ENCODE data around the gene CNOT2.
A peak's percentile ranks its signal among the peaks of the same experiment; 100 is the strongest.

CNOT2 gene

GRCh38 chr12:70307868-70308267 lies 64.6 kb downstream of the CNOT2 start:
- no peak for DNase-seq

- DNase-seq, result no peak
Measured at GRCh38 chr12:70309348-70309747, 66.1 kb downstream of the CNOT2 start.

- DNase-seq, result no peak
Measured at GRCh38 chr12:70314145-70314544, 70.9 kb downstream of the CNOT2 start.

GRCh38 chr12:70317781-70318180 lies 74.5 kb downstream of the CNOT2 start:
- DNase-seq, result no peak

- no peak for DNase-seq
Measured at GRCh38 chr12:70319605-70320004, 76.4 kb downstream of the CNOT2 start.

GRCh38 chr12:70321191-70321590 lies 78.0 kb downstream of the CNOT2 start:
- no peak for DNase-seq

GRCh38 chr12:70327541-70327940 lies 84.3 kb downstream of the CNOT2 start:
- no peak for DNase-seq

- no peak for DNase-seq
Measured at GRCh38 chr12:70329728-70330127, 86.5 kb downstream of the CNOT2 start.

GRCh38 chr12:70330158-70330557 lies 86.9 kb downstream of the CNOT2 start:
- DNase-seq, result no peak

GRCh38 chr12:70332236-70332635 lies 89.0 kb downstream of the CNOT2 start:
- DNase-seq, result no peak

GRCh38 chr12:70334742-70335141 lies 91.5 kb downstream of the CNOT2 start:
- DNase-seq, result no peak

GRCh38 chr12:70338531-70338930 lies 95.3 kb downstream of the CNOT2 start:
- DNase-seq, result no peak

GRCh38 chr12:70351076-70351475 lies 107.8 kb downstream of the CNOT2 start:
- no peak for DNase-seq

- DNase-seq, result no peak
Measured at GRCh38 chr12:70353780-70354660, 110.8 kb downstream of the CNOT2 start.

GRCh38 chr12:70354787-70355186 lies 111.6 kb downstream of the CNOT2 start:
- no peak for DNase-seq

- no peak for DNase-seq
Measured at GRCh38 chr12:70355972-70356371, 112.7 kb downstream of the CNOT2 start.

- no peak for DNase-seq
Measured at GRCh38 chr12:70359458-70360197, 116.4 kb downstream of the CNOT2 start.

- DNase-seq, result no peak
Measured at GRCh38 chr12:70360218-70360617, 117.0 kb downstream of the CNOT2 start.

GRCh38 chr12:70364695-70365397 lies 121.6 kb downstream of the CNOT2 start:
- peak; percentile 15 for DNase-seq

GRCh38 chr12:70365398-70365647 lies 122.1 kb downstream of the CNOT2 start:
- DNase-seq, result no peak

- DNase-seq, result peak; percentile 82
Measured at GRCh38 chr12:70365648-70366518, 122.7 kb downstream of the CNOT2 start, which contains the start of gene KCNMB4. TSS of gene KCNMB4 (plus strand) at chr12:70366290. CDS start at chr12:70366735, 445 bp downstream.

- DNase-seq, result peak; percentile 75
Measured at GRCh38 chr12:70366581-70367257, 123.5 kb downstream of the CNOT2 start.

Measured in CD4-positive, alpha-beta T cell treated with Interleukin-17A for 4 hours (primary cell).